Activated CD8-positive, alpha-beta memory T cell treated with anti-CD3 and anti-CD28 coated beads, Interleukin-2, amount 50 U/mL, for 48 hours (primary cell): ENCODE measurements around the gene FAM227A.

Experiments
- DNase-seq: peaks from one replicate; pipeline ENCODE4 v3.0.0-alpha.2; 2020

FAM227A gene

DNA sequence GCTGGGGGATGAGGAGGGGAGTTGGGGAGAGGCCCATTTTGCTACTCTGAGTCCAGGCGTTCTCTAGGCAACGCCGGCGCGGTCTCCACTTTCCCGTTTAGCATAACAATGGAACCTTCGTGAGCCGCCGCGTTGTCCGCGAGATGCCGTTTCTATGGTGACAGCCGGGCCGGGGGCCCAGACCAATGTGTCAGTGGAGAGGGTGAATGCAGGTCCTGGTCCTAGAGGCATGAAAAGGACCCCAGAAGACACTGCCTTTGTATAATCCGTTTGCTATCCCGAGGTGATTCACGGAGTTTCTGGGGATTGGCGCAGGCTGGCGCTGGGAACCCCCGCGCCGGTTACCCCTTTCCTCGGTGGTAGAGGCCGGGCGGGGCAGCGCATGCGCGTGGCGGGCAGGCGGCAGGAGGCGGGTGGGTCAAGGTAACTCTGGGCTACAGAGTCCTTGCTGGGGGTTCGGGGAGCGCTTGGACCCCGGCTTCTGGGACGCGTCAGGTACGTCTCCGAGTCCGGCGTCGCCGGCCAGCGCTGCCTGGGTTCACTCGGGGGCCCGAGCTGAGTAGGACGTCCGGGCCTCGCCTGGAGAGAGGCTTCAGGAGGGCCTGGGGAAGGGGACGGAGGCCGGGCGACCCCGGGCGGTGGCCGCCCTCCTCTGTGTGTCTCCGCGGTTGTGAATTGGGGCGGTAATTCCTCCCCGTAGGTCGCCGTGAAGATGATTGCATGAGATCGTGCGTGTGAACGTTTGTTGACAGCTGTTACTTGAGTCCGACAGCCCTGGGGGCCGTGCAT is at the start of gene FAM227A, which contains the start of gene CBY1:
Gene FAM227A, minus strand, starts transcription at position 137 of the 789 bp plus-strand sequence. CDS start 6,224 bp downstream, outside the sequence.
Gene CBY1, plus strand, starts transcription at position 383 of the 789 bp plus-strand sequence. CDS start 11,417 bp downstream, outside the sequence.
- DNase-seq = peak; percentile 97

DNA sequence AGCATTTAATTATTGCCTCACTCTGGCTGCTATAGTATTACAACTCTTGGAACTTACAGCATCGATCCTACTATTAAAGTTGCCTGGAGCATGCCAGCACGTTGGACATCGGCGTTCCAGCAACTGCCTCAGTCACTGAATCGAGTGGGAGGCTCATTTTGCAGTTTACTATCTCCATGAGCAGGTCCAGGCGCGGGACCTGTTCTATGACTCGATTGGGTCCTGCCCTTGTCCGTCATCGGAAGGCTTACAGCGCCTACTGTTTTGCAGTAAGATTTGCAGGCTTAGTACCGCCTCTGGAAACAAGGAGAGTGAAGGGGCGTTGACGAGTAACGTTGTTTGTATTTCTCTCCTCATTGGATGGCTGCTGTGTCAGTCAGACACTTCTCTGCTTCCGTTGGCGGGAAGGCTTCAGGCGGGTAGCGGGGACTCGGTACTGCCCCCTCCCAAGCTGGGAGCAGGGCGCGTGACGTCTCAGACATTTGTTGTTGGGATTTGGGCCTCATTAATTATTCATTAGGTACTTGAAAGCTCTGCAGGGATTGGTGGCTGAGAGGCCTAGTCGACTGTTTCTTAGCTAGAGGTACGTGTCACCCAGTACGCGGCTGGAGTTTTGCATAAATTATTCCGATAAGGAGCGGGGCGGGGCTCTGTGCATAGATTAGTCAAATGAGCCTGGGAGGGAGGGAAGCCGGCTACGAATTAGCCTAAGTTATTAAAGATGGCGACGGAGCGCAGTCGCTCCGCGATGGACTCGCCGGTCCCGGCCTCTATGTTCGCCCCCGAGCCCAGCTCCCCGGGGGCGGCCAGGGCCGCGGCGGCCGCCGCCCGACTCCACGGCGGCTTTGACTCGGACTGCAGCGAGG is 49.3 kb upstream of the FAM227A start, which contains the start of gene GTPBP1:
Gene GTPBP1, plus strand, starts transcription at position 710 of the 866 bp plus-strand sequence. Its CDS starts 12 bp downstream, at position 722.
- peak; percentile 94 for DNase-seq

DNA sequence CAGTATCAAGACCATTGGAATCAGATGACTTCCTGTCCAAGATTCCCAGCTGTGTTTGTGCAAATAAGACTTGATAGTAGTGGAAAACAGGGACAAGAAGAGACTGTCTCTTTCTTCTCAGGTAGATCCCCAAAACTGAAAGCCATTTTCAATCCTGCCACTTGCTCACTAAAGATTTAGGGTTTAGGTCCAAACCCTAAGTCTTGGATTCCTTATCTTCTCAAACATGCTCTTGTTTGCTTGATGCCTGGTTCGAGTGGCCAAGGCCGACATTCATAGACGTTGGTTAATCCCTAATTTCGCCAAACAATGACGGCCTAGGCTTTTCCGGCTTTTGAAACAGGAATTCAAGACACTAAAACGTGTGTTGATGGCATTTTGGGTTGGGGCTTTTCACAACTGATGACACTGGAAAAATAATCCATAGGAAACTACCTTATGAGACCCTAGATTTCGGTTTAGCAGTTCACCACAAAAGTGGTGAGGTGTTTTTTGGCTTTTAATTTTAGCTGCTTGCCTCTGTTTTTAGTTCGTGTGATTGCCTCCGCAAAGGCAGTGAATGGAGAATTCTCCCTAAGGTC is 48.6 kb upstream of the FAM227A start:
- DNase-seq = no peak

DNA sequence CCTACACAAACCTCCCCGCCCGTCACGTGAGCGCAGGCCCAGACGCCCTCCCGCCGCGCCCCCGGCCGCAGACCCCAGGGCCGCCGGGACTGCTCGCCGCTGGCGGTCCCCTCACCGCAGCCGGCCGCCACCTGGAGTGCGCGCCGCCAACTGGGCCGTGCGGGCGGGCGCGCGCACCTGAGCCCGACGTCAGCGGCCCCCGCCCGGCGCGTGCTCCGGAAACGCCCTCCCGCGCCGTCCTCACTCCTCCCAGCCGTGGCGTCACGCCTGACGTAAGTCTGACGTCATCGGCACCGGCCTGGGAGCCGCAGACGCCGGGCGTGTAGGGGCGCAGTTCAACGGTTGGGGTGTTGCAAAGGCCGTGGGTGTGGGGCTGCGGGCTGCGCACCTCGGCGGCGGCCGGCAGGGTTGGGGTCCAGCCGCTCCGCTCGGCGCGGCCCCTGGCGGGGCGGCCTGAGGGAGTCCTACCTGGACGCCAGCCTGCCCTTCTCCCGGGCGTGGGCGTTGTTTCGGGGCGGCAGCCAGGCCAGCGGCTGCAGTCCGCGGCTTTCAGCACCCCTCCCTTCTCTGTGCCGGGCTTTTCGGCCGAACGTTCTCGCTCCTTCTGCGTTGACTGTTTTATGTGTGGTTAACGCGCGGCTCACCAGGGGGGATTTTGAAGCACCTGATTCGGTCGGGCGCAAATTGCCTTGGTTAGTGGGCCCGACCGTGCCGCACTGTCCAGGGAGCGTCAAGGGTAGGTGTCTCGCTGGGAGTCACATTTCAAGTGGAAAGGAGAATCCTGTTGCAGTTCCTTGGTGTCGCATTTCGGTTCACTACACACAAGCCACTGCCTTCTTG is 44.8 kb upstream of the FAM227A start, which contains the start of gene JOSD1:
Gene JOSD1, minus strand, starts transcription at position 155 of the 840 bp plus-strand sequence. CDS start 956 bp downstream, outside the sequence.
- DNase-seq = peak; percentile 100

DNA sequence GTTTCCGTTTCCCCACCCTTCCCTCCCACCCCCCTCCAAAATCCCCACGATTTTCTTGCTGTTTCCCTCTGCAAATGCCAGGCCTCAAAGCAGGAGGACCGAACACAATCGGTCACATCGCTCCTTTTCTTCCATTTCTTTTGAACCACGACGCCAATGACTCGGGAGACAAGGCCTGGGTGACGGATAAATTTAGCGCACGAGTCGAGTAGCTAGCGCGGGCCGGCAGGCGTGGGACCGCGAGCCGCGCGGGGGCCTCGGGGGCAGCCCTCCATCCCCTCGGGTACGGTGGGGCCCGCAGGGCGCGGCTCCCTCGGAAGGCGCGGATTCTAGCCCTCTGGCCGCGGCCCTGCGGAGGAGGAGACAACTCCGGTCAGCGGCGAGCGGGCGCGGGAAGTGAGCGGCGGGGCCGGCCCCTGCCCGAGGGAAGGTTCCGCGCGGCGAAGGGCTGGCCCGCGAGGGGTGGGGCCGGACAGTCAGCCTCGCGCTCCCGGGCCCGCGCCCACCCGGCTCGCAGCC is 44.1 kb upstream of the FAM227A start:
- no peak for DNase-seq

DNA sequence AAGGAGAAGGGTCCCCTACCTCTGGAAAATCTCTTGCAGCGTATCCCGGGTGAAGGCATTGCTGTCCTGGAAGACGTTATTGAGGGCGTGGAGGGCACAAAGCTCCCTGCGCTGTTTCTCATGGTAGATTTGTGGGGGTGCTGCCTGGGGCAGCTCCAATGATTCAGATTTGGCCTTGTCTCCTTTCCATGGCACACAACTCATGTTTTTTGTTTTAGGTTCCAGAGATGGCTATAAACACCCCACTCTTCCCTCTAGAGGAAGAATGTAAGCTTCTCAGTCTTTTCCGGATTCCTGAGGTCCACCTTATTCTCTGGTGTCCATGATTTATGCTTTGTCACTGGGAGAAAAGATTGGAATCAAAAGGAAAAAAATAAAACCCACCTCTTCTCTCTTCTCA is 43.6 kb upstream of the FAM227A start:
- DNase-seq = no peak

DNA sequence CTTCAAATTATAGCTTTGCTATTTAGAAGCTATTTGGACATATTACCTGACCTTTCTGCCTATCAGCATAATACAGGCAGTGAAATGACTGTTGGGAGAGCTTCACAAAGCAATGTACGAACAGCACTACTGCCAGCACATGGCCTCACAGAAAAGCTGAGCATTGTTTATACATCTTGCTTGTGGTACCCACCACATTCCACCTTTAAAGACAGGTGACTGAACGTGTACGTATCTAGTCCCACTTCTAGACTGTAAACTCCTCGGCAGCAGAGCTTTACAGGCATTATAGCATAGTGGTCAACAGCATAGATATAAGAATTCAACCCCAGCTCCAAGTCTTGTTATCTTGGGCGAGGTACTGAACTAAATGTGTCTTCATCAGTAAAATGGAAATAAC is 43.0 kb upstream of the FAM227A start:
- DNase-seq = no peak

DNA sequence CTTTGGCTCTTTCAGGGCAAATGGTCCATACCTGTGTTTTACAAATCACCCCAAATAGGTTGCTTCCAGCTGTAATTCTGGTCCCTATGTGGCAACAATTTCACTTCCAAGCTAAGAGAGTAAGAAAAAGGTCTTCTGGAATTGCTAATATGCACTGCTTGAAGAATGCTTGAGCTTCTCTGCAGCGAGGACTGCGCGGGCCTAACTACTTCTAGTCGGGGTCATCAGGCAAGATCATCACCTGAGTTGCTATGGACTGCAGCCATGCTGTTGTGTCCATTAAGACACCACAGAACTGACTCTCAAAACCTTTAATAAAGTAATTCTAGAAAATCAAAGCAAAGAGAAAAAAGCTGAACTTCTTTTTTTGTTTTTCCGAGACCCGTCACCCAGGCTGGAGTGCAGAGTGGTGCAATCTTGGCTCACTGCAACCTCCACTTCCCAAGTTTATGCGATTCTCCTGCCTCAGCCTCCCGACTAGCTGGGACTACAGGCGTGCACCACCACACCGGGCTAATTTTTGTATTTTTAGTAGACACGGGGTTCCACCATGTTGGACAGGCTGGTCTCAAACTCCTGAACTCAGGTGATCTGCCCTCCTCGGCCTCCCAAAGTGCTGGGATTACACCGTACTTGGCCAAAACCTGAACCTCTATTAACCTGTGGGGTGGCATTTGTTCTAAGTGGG is 42.4 kb upstream of the FAM227A start:
- no peak for DNase-seq

DNA sequence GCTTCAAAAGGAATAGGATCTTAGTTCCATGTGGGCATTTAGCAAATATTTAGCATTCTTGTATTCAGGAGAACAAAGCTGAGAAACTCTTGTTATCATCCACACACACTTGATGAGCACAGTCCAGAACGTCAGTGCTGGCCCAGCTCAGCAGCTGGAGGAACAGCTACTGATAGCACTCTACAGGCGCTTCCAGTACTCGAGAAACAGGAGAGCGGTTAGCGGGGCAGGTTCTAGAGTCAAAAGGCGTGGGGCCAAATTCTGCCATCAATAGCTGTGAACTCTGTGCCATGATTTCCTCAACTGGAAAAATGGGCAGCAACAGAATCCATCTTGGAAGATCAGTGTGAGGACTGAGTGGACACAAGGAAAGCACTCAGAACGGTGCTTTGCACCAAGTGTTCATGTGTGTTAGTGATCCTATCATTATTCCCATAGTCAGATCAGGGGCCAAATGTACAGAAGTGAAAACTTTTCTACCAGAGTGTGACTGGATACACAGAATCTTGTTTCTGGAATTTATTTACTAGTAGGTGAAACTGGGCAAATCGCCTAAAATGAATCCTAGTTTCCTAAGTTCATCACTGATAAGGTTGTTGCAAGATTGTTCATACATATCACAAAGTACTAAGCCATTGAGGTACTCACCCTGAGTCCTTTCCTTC is 41.4 kb upstream of the FAM227A start:
- DNase-seq = no peak

DNA sequence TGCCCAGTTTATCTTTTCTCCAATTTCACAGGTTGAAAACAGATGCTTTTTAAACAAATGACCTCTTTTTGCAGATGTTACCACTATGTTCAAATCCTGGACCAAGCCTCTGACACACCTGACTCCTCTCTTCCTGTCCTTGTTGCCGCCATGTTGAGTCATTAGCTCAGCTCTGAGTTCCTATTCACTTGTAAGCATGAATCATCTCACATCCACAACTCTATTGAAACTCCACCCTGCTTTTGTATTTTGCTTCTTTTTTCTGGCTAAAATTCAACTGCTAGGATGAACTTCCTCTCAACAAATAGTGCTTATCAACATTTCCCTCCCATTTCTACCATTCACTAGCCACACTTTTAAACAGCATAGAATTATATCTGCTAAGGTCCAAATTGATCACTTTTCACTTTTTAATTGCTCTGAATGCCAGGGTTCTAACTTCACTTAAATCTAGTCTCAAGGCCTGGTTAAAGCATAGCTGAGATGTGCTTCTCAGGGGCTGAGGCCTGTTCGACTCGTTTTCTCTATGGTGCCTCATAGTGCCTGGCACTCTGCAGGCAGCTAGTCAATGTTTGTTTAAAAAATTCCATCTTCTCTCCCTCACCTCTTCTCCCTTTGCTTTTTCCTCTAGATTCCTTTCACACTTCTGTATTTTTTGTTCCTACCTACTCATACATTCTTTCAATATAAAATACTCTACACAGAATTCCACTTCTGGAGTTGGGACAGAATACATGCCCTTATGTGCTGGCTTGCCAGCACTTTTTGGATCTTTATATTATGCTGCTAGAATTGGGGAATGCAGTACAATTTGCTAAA is 40.6 kb upstream of the FAM227A start:
- DNase-seq = no peak

DNA sequence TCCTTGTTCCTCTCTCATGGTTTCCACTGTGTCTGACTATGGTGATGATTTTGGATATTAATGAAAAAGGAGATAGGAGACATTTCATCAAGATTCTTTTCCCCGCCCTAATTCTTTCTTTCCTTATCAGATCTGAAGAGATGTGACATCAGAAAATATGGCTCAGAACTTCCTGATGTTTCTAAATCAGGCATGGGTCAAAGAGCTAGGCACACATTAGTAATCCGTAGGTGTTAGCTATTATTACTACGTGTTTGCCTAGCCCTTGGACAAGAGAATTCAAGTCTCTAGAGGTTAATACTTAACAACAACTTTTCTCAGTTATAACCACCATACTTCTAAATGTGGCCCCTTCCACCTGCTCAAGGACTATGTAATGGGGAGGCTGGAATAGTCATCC is 38.7 kb upstream of the FAM227A start:
- DNase-seq = no peak

DNA sequence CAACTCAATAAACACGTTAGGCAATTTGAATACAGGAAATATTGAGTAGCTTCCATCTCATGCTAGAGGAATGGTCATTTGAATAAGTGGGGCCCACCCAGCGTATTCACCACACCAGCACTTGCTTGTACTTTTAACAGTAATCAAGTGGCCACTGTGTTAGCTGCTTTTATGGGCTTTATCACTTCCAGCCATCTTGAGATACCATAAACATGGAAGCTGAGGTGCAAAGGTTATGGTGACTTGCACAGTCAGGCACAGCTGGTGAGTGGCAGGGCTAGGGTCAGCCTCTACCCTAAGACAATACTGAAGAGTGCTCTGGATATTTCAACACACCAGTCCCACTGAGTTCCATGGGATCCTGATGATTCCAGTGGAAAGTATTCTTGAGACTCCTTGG is 37.9 kb upstream of the FAM227A start:
- DNase-seq = no peak

DNA sequence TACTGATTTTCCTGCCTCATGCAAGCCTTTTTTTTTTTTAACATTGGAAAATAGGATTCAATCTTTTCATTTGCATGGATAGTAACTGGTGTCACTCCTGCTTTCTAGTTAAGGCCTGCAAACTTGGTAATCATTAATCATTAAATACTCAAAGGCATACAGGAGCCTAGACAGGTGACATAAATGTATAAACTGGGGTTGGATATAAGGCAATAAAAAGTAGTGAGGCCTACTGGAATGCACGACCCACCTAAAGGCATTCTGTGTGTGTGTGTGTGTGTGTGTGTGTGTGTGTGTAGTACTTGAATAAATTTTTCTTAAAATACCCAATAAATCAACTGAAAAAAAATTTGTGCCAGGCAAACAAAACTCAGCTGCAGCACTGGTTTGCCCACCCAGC is 33.5 kb upstream of the FAM227A start:
- no peak for DNase-seq

DNA sequence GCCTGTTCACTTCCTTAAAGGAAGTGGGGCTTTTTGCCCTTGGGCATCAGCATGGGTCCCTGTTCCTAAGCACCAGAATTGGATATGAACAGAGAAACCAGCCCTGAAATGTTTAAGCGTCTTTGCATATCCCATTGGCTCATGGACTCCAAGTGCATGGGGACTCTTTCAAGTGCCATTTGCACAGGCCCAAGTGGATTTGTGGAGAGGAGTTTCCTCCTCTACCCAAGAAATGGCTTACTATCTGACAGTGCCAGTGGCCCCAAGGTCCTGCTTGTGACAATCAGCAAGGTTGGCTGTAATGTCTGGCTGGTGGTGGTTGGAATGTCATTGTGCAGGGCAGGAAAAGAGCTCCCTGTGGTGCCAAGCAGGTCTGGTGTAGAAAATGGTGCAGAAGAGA is 29.6 kb upstream of the FAM227A start:
- DNase-seq = no peak

DNA sequence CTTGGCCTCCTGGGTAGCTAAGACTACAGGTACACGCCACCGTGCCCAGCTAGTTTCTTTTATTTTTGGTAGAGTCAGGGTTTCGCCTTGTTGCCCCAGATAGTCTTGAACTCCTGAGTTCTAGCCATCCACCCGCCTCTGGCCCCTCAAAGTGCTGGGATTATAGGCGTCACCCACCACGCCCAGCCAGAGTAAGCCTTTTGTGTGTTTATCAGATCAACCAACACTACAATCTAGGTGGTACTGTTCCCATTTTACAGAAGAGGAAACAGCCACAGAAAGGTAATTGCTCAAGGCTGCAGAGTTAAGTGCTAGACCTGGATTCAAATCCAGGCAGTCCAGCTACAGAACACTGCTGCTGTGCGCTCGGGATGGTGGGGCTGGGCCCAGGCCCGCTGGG is 28.7 kb upstream of the FAM227A start:
- no peak for DNase-seq

DNA sequence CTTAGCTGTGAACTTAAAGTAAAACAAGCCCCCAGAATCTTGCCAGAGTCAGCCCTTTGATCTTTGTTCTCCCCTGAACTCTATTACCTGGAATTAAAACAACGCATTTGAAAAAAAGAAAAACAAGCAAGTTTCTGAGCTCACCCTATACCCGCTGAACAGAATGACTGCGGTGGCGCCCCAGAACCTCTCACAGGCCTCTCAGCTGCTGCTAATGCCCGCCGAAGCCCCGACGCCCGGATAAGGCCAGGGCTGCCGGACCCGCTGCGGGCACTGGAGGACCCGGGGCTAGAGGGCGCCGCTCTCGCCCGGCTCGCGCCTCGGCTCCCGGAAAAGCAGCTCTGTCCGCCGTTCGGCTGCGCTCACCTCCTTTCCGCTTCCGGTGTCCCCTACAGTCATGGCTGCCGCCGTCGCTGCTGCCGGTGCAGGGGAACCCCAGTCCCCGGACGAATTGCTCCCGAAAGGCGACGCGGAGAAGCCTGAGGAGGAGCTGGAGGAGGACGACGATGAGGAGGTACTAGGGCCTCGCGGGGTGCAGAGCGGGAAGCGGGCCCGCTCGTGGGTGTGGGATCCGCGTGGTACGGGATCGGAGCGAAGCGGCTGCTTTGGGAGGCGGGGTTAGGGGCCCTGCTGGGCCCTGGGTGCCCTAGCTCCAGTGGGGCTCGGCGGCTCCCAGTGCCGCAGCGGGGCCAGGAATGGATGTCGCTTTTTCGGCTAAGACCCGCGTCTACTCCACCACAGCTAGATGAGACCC is 25.6 kb upstream of the FAM227A start, which contains the start of gene TOMM22:
Gene TOMM22, plus strand, starts transcription at position 376 of the 754 bp plus-strand sequence. Its CDS starts 22 bp downstream, at position 398.
- DNase-seq = peak; percentile 93

DNA sequence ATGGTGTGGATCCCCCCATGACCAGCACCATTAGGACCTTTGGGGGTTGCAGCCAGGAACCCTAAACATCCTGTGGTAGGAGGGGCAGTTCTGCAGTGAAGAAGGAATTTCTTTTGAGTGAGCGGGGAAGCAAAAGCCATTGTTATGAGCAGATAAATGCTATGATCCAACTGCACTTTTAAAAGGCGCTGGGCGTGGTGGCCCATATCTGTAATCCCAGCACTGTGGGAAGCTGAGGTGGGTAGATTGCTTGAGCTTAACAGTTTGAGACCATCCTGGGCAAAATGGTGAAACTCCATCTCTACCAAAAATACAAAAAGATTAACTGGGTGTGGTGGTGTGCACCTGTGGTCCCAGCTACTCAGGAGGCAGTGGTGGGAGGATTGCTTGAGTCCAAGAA is 19.6 kb upstream of the FAM227A start:
- DNase-seq = no peak

DNA sequence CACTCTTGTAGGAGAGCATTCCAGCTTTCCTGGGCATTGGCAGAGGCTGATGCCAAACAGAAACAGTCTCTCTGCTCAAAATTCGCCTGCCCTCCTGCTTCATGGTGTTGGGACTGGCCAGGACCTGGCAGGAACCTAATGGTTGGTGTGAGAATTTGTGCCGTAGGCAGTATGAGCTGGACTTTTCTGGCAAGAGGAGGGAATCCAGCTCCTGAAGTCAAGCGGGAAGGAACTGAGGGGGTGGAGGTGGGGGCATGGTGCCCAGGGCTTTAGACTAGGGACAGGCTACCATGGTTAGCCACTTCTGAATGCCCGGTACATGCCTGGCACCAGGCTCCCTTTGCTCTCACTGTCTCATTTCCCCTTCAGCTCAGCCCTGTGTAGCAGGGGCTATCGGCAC is 18.7 kb upstream of the FAM227A start:
- DNase-seq = no peak
